ENCODE data around the gene TMPRSS9. TPM values are rescaled to one million over a fixed set of nuclear protein-coding genes. Genes with fewer than 3 reads are reported as not detected.

TMPRSS9 gene
- total RNA-seq, 3 donors from 2014 or later, result 0.17 to 0.41 TPM; not detected in 1

DNA sequence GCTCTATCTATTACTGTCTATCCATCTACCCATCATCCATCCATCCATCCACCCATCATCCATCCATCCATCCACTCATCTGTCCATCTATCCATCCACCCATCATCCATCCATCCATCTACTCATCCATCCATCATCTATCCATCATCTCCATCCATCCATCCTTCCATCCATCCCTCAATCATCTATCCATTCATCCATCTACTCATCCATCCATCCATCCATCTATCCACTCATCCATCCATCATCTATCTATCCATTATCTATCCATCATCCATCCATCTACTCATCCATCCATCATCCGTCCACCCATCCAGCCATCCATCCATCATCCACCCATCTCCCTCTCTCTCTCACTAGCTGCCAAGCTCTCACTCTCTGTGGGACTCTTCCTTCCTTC is 80.5 kb downstream of the TMPRSS9 start:
- Histone ChIP-seq H3K4me3 (no peak overlapping the region), H3K36me3 (ENCODE audit: low read depth) (no peaks in the 10 kb centered on the region), H3K9me3 (no peaks in the 10 kb centered on the region), H3K4me1 (ENCODE audit: low read depth) (no peaks in the 10 kb centered on the region)
- ATAC-seq, result no peak
- DNase-seq, result no peak
- intact Hi-C loops (cut with DNase I, micrococcal nuclease), result no loop called here
- TF ChIP-seq, protein P1, sequence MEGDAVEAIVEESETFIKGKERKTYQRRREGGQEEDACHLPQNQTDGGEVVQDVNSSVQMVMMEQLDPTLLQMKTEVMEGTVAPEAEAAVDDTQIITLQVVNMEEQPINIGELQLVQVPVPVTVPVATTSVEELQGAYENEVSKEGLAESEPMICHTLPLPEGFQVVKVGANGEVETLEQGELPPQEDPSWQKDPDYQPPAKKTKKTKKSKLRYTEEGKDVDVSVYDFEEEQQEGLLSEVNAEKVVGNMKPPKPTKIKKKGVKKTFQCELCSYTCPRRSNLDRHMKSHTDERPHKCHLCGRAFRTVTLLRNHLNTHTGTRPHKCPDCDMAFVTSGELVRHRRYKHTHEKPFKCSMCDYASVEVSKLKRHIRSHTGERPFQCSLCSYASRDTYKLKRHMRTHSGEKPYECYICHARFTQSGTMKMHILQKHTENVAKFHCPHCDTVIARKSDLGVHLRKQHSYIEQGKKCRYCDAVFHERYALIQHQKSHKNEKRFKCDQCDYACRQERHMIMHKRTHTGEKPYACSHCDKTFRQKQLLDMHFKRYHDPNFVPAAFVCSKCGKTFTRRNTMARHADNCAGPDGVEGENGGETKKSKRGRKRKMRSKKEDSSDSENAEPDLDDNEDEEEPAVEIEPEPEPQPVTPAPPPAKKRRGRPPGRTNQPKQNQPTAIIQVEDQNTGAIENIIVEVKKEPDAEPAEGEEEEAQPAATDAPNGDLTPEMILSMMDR (IDR thresholded peaks at IDR 0.05), result no peak

DNA sequence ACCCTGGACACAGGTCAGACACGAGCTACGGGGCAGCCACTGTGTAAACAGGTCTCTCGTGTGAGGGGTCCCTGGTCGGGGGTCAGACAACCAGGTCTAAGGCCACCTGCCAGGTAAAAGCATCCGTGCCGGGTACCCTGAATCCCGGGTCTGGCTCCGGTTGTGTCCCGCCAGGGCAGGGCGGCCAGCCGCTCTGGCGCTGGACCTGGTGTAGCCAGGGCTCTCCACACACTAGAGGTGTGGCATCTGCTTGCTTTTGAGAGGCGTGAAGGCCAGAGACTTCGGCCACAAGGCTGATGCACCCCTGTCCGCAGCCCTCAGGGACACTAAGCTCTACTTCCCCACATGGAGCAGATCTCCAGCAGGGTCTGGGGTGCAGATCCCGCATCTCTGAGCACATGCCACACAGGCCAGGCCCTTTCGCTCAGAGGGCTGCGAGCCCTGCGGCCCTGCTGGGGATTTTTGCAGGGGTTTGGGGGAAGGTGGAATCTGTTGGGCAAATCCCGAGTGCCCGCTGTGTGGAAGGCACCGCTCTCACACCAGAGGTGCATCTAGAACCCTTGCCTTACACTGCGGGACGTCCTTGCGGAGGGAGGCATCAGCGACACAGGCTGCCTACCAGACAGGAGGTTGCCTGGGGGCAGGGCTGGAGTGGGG is 81.2 kb downstream of the TMPRSS9 start:
- no peaks in the 10 kb centered on the region for H3K9me3 ChIP-seq
- DNase-seq, result no peak
- H3K36me3 ChIP-seq (ENCODE audit: low read depth), result no peaks in the 10 kb centered on the region
- intact Hi-C loops (cut with DNase I, micrococcal nuclease), result no loop called here
- TF ChIP-seq, protein P1 (IDR thresholded peaks at IDR 0.05), result no peak
- H3K4me3 ChIP-seq, result no peak overlapping the region
- no peaks in the 10 kb centered on the region for H3K4me1 ChIP-seq (ENCODE audit: low read depth)
- ATAC-seq, result no peak

DNA sequence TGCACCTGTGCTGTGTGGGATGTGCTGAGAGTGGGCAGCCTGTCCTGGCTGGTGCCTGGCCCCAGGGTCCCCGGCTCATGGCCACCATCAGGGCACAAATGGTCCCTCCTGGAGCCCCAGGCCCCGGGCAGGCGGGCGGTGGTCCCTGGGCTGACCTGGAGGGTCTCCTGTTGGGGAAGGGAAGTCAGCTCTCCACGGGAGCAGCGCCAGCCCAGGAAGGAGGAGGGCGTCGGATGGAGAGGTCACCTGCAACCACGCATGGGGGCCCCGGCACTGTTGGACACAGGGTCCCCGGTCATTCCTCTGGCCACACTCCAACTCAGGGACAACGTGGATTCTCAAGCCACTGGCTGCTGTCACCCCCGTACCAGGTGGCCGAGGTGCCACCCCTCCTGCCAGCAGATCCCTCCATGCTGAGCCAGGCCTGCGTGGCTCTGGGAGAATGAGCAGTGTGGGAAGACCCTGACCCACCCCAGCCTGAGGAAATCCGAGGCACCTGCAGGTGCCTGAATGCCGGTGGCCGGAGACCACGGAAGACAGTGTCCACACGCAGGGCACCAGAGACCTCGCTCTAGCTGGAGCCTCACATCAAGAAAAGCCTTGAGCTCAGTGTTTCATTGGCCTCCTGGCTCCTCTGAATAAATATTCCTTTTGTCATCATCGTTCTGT is 83.2 kb downstream of the TMPRSS9 start:
- ATAC-seq (no peak), DNase-seq (no peak)
- TF ChIP-seq, protein P1 (IDR thresholded peaks at IDR 0.05), result no peak
- H3K9me3 ChIP-seq, result no peaks in the 10 kb centered on the region
- no peaks in the 10 kb centered on the region for H3K36me3 ChIP-seq (ENCODE audit: low read depth)
- intact Hi-C loops (cut with DNase I, micrococcal nuclease), result no loop called here
- H3K4me1 ChIP-seq (ENCODE audit: low read depth), result no peaks in the 10 kb centered on the region
- H3K4me3 ChIP-seq, result no peak overlapping the region

DNA sequence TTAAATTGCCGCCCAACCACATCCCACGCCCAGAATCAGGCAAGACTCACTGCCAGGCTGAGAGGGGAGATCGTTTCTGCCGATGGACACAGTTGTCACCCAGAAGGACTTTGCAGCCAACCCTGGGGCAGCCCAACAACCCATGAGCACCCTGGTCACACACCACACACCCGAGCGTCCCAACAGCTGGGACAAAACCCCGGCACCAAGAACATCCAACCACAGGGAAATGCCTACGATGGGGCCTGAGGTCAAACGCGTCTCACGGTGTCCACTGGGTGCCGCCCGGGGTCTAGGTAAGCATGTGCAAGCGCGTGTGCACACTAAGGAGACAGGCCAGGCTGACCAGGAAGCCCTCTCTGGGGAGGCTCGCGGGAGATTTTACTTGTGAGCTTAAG is 83.7 kb downstream of the TMPRSS9 start:
- DNase-seq, result no peak
- Histone ChIP-seq H3K9me3 (no peaks in the 10 kb centered on the region), H3K4me3 (no peak overlapping the region), H3K36me3 (ENCODE audit: low read depth) (no peaks in the 10 kb centered on the region), H3K4me1 (ENCODE audit: low read depth) (no peaks in the 10 kb centered on the region)
- ATAC-seq, result no peak
- intact Hi-C loops (cut with DNase I, micrococcal nuclease), result no loop called here
- TF ChIP-seq, protein P1 (IDR thresholded peaks at IDR 0.05), result no peak

DNA sequence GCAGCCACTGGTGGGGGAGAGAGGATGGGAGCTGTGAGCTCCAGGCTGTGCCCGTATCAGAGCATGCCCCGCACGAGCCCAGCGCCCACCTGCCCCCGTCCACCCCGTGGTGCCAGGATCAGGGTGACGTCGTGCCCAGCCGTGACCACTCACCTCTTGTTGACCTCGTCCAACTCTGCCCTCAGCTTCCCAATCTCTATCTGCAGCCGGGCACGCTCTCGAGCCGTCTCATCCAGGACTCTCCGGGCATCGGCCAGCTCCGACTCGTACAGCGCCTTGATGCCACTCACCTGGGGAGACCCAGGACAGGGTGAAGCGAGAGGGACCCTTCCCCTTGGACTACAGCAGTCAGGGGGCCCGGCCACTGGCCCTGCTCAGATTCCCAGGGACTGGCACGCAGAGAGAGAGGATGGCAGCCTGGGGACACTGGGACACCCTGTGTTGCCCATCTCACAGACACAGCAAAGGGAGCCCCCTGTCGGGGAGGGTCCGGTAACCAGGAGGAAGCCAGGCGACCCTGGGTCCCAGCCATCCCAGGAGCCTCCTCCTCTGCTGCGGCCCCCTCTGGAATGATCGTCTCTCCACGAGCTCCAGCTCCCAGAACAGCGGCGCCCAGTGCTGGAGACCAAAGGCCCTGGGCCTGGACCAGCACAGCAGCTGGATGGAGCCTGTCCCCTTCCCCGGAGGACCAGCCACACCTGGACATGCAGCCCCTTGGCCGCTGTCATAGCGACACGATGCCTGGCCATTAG is 84.4 kb downstream of the TMPRSS9 start:
- Histone ChIP-seq H3K9me3 (no peaks in the 10 kb centered on the region), H3K36me3 (ENCODE audit: low read depth) (no peaks in the 10 kb centered on the region), H3K4me3 (no peak overlapping the region), H3K4me1 (ENCODE audit: low read depth) (no peaks in the 10 kb centered on the region)
- ATAC-seq (no peak), DNase-seq (no peak)
- intact Hi-C loops (cut with DNase I, micrococcal nuclease), result no loop called here
- TF ChIP-seq, protein P1 (IDR thresholded peaks at IDR 0.05), result no peak

All from mucosa of descending colon (tissue), 3 donors.